Peyer's patch (tissue), 4 donors: ENCODE measurements around the gene ZDHHC3. TPM values are rescaled to one million over a fixed set of nuclear protein-coding genes. Genes with fewer than 3 reads are reported as not detected.

Source experiments
- DNase-seq, 3 donors: peaks; one replicate each; pipeline ENCODE4 v3.0.0-alpha.2; 2017 to 2019
- H3K27ac ChIP-seq, 4 donors: fragments of 200-600 bp; sonication (generic); one replicate each; pipeline ENCODE4 v1.5.1; 2016 to 2019
- H3K27me3 ChIP-seq, 2 donors: fragments of 200-600 bp; sonication (generic); one replicate each; pipeline ENCODE4 v1.5.1; 2019
- H3K36me3 ChIP-seq, 3 donors: fragments of 200-600 bp; sonication (generic); one replicate each; pipeline ENCODE4 v1.5.1; 2016 to 2019
- H3K4me1 ChIP-seq, 4 donors: fragments of 200-600 bp; sonication (generic); one replicate each; pipeline ENCODE4 v1.5.1; 2016 to 2019
- H3K4me3 ChIP-seq, 4 donors: fragments of 200-600 bp; sonication (generic); 1 replicate in 3 of 4; 2 replicates in 1 of 4; pipeline ENCODE4 v1.5.1; 2016 to 2019; ENCODE audit warnings: mild to moderate bottlenecking in 1 of 4
- H3K9me3 ChIP-seq, 4 donors: fragments of 200-600 bp; sonication (generic); one replicate each; pipeline ENCODE4 v1.5.1; 2016 to 2019; ENCODE audit warnings: mild to moderate bottlenecking in 1 of 4
- CTCF ChIP-seq, 6 experiments: fragments of 450-650 bp in 4 of 6; fragments of 200-600 bp in 2 of 6; sonication (generic) in 1 of 6; IDR thresholded peaks; one replicate each; pipeline ENCODE4 v1.5.1; 2017 to 2019; ENCODE audit warnings: antibody characterized with exemption in 6 of 6, mild to moderate bottlenecking in 3 of 6, moderate library complexity in 1 of 6
- POLR2A ChIP-seq, 2 donors: fragments of 450-650 bp; IDR thresholded peaks; one replicate each; pipeline ENCODE4 v1.5.1; 2017; ENCODE audit warnings: antibody characterized with exemption in 2 of 2, mild to moderate bottlenecking in 2 of 2, moderate library complexity in 2 of 2
- total RNA-seq, 4 donors: library from RNA; depleted of rRNA; stranded (reverse); fragments of >200 nt; gene quantifications; one replicate each; pipeline ENCODE4 v1.1.0, GENCODE V29; 2016

Gene ZDHHC3
- total RNA-seq, 4 donors from 2014 or later, result 70.1 to 190 (median 152) TPM

DNA sequence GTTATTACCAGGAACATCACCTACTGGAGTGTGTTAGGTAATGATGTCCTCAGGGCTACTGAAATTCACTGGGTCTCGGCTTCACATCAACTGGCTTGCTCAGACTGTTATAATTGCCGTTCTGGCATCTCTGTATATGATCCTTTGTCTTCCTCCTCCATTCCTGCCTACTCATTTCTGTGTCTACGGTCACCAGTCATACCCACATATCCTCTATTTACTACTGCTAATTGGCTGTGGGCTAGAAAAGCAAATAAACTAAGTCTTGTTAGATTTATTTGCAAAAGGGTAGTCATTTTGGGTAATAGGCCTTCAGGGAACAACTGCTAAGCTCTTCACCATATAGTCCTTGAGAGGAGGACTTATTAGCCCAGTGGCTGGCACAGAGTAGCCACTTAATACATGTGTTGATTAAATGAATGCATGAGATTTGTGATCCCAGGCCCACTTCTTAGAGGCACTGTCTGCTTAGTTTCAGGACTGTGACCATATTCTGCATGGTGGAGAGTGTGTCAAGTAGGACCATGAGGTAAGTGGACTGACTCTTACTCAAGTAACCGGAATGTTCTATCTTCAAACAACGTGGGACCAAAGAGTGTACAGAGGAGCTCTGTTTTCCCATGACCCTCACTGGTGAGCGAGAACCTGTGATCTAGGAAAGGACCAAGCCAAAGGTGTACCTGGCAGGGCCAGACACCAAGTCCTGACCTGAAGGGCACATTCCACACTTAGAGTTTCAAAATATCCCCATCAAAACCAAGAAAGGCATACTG is 13.2 kb downstream of the ZDHHC3 start:
- no peak overlapping the region for H3K4me3 ChIP-seq
- DNase-seq, result no peak
- H3K36me3 ChIP-seq, result peaks cover 0 to 16% (median 0%) of the 10 kb centered on the region in 3 donors
- no peak overlapping the region for H3K27ac ChIP-seq
- no peaks in the 10 kb centered on the region for H3K27me3 ChIP-seq
- TF ChIP-seq CTCF (IDR thresholded peaks at IDR 0.05) (no peak), POLR2A (IDR thresholded peaks at IDR 0.05) (no peak)
- peaks cover 0 to 18% (median 2%) of the 10 kb centered on the region in 4 donors for H3K4me1 ChIP-seq
- no peaks in the 10 kb centered on the region for H3K9me3 ChIP-seq

DNA sequence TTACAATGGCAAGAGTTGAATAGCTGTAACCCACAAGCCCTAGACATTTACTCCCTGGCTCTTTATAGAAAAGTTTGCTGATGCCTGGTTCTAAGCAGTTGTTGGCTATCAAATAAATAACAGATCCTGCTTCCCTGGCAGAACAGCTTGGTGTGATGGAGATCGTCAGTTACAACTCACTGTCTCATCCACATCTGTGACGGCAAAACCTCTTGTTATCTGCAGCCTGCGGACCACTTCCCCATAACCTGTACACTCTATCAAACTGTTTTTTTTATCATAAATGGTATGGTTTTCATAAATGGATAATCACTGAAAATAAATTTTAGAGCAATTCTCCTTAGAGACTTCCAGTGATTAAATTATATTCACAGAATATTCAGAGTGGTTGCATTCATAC is 14.1 kb downstream of the ZDHHC3 start:
- H3K4me1 ChIP-seq, result peaks cover 0 to 12% (median 0%) of the 10 kb centered on the region in 4 donors
- TF ChIP-seq CTCF (IDR thresholded peaks at IDR 0.05) (no peak), POLR2A (IDR thresholded peaks at IDR 0.05) (no peak)
- DNase-seq, result no peak
- no peak overlapping the region for H3K27ac ChIP-seq
- H3K36me3 ChIP-seq, result peaks cover 0 to 25% (median 0%) of the 10 kb centered on the region in 3 donors
- H3K27me3 ChIP-seq, result no peaks in the 10 kb centered on the region
- no peaks in the 10 kb centered on the region for H3K9me3 ChIP-seq
- no peak overlapping the region for H3K4me3 ChIP-seq

DNA sequence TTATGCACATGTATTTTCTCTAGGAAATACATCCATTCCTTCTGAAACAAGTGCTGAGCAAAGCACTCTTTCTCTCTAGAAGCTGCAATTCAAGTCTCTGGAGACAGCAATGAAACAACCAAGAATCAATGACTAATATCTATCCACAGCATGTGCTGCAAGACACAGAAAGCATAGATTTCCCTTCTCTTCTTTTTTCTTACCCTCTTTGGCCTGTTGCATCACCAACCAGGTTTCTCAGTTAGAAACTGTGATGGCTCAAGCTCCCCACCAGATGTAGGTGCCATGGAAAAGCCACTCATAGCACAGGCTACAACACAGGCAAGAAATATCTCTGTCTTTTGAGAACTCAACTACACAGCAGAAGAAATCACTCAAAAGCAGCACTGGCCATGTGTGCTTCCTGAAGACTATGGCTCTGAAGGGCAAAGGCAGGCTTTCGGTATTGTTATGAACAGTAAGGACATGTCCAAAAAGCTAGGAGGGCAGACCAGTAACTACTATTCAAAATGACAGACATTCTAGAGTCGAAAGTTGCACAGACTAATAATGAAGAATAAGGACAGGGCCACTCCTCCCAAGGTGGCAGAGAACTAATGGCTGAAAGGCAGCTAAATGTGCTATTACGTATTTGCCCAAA is 15.5 kb downstream of the ZDHHC3 start:
- Histone ChIP-seq H3K4me1 (peaks cover 0 to 10% (median 0%) of the 10 kb centered on the region in 4 donors), H3K4me3 (no peak overlapping the region), H3K27me3 (no peaks in the 10 kb centered on the region), H3K9me3 (no peaks in the 10 kb centered on the region), H3K36me3 (peaks cover 0 to 28% (median 0%) of the 10 kb centered on the region in 3 donors), H3K27ac (no peak overlapping the region)
- DNase-seq, result no peak
- no peak for TF ChIP-seq CTCF (IDR thresholded peaks at IDR 0.05)
- TF ChIP-seq POLR2A (IDR thresholded peaks at IDR 0.05), result no peak

GRCh38 chr3:44958386-44958785 is 17.6 kb downstream of the ZDHHC3 start:
- H3K27ac ChIP-seq, result no peak overlapping the region
- no peaks in the 10 kb centered on the region for H3K9me3 ChIP-seq
- no peak for TF ChIP-seq POLR2A (IDR thresholded peaks at IDR 0.05)
- TF ChIP-seq CTCF (IDR thresholded peaks at IDR 0.05), result no peak
- no peaks in the 10 kb centered on the region for H3K4me1 ChIP-seq
- no peaks in the 10 kb centered on the region for H3K27me3 ChIP-seq
- no peak for DNase-seq
- H3K36me3 ChIP-seq, result peaks cover 0 to 41% (median 0%) of the 10 kb centered on the region in 3 donors
- H3K4me3 ChIP-seq, result no peak overlapping the region

- peaks cover 0 to 43% (median 0%) of the 10 kb centered on the region in 3 donors for H3K36me3 ChIP-seq
- H3K4me1 ChIP-seq, result no peaks in the 10 kb centered on the region
- H3K27me3 ChIP-seq, result no peaks in the 10 kb centered on the region
- no peak overlapping the region for H3K27ac ChIP-seq
- no peaks in the 10 kb centered on the region for H3K9me3 ChIP-seq
- DNase-seq, result no peak
- TF ChIP-seq CTCF (IDR thresholded peaks at IDR 0.05), result no peak
- no peak for TF ChIP-seq POLR2A (IDR thresholded peaks at IDR 0.05)
- no peak overlapping the region for H3K4me3 ChIP-seq
Observed at GRCh38 chr3:44957986-44958385, 18.0 kb downstream of the ZDHHC3 start.
